Measurements from ENCODE around the gene PCCB.

DNA sequence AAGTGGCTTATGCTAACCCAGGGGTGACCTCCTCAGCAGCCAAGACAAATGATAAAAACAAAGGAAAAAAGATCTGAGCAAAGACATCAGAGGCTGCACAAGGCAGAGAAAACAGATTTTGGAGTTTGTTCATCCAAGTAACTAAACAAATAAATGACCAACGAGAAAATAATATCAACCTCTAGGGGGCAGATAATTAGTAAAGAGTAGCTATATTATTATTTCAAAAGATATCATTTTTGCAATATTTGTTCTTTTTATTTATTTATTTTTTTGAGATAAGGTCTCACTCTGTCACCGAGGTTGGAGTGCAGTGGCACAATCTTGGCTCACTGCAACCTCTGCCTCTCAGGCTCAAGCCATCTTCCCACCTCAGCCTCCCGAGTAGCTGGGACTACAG is 101.8 kb downstream of the PCCB start:
- TF ChIP-seq POLR2AphosphoS5 (IDR thresholded peaks at IDR 0.05; ENCODE audit: borderline replicate concordance, low read depth, low read length) (no peak), EZH2 (IDR thresholded peaks at IDR 0.05) (no peak)
